Ectodermal cell (in vitro differentiated cells): ENCODE results near the gene MYO10.

Source experiments
- H3K27ac ChIP-seq: 2 replicates; pipeline ENCODE4 v1.7.0; 2013; ENCODE audit warnings: mild to moderate bottlenecking, low read depth, low read length; ENCODE audit not compliant: insufficient read depth, poor library complexity, severe bottlenecking
- H3K27me3 ChIP-seq: 2 replicates; pipeline ENCODE4 v1.7.0; 2013; ENCODE audit warnings: mild to moderate bottlenecking, low read length; ENCODE audit not compliant: insufficient read depth, control insufficient read depth, poor library complexity, severe bottlenecking
- H3K36me3 ChIP-seq: one replicate; pipeline ENCODE4 v1.7.0; 2013; ENCODE audit warnings: low read length; ENCODE audit not compliant: control insufficient read depth, insufficient read depth
- H3K4me1 ChIP-seq: one replicate; pipeline ENCODE4 v1.7.0; 2013; ENCODE audit warnings: low read length; ENCODE audit not compliant: control insufficient read depth, insufficient read depth
- H3K4me3 ChIP-seq: 2 replicates; pipeline ENCODE4 v1.7.0; 2013; ENCODE audit warnings: low read depth, low read length, control low read depth; ENCODE audit not compliant: insufficient read depth
- H3K9me3 ChIP-seq: 2 replicates; pipeline ENCODE4 v1.7.0; 2013; ENCODE audit warnings: mild to moderate bottlenecking, low read length, moderate library complexity; ENCODE audit not compliant: control insufficient read depth
- WGBS, 2 experiments: methylation state at CpG; one replicate each; pipeline ENCODE4 v1.1.7; 2013; ENCODE audit warnings: missing lambda C conversion rate in 2 of 2; 5-methylcytosine and 5-hydroxymethylcytosine counted together

MYO10 gene

GRCh38 chr5:16616536-16617273, 319.4 kb downstream of the MYO10 start, which contains the start of gene RETREG1:
Gene RETREG1, minus strand, starts transcription at chr5:16616997. Its CDS starts 26 bp downstream, at chr5:16616971.
- WGBS, 2 experiments, result 0% methylated on average over 86 of the region's 86 CpGs
- peaks cover 7% of the 10 kb centered on the region for H3K4me1 ChIP-seq
- H3K4me3 ChIP-seq, result peak within 1 kb of the TSS; percentile 43
- no peaks in the 10 kb centered on the region for H3K9me3 ChIP-seq
- H3K27ac ChIP-seq, result no peak within 1 kb of the TSS
- peaks cover 51% of the 10 kb centered on the region for H3K27me3 ChIP-seq
- no peaks in the 10 kb centered on the region for H3K36me3 ChIP-seq

DNA sequence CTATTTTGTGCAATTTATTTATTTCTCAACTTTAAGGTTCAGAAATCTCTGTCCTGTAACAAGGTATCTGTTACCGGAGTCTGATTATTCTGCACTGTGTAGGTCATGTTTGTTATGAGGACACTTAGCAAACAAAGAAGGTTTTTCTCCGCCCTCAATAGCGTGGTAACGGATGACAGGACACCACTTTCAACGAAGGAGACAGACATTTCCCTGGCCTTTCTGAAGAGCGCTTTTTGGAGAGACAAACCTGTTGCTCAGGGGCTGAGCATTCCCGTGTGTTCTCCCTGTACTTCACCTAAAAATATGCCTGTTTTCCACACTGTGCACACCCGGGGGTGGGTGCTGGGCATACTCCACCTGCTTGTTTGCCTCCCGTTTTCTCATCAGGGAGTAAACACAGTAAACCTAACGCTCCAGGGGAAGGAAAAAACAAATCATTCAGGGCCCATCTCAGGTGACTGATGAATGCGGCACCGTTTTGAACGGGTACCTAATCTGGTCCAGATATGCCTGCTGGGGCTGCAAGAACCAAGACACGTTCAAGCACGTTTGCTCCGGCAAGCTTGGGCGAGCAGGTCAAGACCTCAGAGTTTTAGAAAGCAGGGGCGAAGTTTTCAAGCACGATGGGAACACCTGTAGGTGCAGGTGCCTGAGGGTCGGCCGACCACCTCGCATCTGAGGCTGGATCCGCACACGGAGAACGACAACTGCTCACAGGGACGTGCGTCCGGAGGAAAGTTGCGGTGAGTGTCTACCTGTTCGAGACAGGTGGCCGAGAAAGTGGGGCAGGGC, 320.1 kb downstream of the MYO10 start:
- Histone ChIP-seq H3K9me3 (no peaks in the 10 kb centered on the region), H3K36me3 (no peaks in the 10 kb centered on the region), H3K27me3 (peaks cover 51% of the 10 kb centered on the region), H3K27ac (no peak overlapping the region), H3K4me3 (peak overlapping the region; percentile 43), H3K4me1 (peaks cover 7% of the 10 kb centered on the region)
- 19% methylated on average over 31 of the region's 31 CpGs for WGBS, 2 experiments

DNA sequence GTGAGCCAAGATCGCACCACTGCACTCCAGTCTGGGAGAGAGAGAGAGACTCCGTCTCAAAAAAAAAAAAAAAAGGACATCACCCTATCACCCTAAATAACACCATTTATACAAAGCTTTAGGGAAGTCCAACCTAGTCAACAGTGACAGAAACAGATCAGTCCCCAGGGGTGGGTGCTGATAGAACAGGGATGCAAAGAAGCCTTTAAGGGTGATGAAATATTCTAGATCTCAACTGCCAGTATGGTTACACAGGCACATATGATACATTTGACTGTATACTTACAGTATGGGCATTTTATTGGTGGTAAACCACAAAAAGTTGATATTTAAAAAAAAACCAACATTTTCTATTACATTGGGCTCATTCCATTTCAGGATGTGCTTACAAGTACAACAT, 324.1 kb downstream of the MYO10 start:
- peaks cover 25% of the 10 kb centered on the region for H3K27me3 ChIP-seq
- peaks cover 7% of the 10 kb centered on the region for H3K4me1 ChIP-seq
- H3K36me3 ChIP-seq, result no peaks in the 10 kb centered on the region
- no peaks in the 10 kb centered on the region for H3K9me3 ChIP-seq
- H3K27ac ChIP-seq, result no peak overlapping the region
- no peak overlapping the region for H3K4me3 ChIP-seq
- 100% methylated on average over 1 of the region's 2 CpGs for WGBS, 2 experiments
